Liver (tissue), 3 donors: ENCODE data around the gene NFYC.

Experiments used
- ATF3 ChIP-seq: IDR thresholded peaks from 2 replicates; pipeline ENCODE4 v1.6.1; 2016; ENCODE audit warnings: antibody characterized with exemption
- CTCF ChIP-seq: fragments of 150-350 bp; IDR thresholded peaks from 2 replicates; pipeline ENCODE4 v1.5.1; 2017; ENCODE audit warnings: improper control_type of control experiment, low read depth, low read length; ENCODE audit not compliant: missing input control
- EGR1 ChIP-seq, 2 donors: IDR thresholded peaks; 2 replicates each; pipeline ENCODE4 v1.6.1; 2016 to 2018; ENCODE audit warnings: antibody characterized with exemption in 2 of 2, low read depth in 2 of 2
- GABPA ChIP-seq, 2 donors: IDR thresholded peaks in 1 of 2; conservative IDR thresholded peaks in 1 of 2; 2 replicates each; pipeline ENCODE4 v1.6.1; 2016; ENCODE audit warnings: antibody characterized with exemption in 2 of 2, mild to moderate bottlenecking in 1 of 2, moderate library complexity in 1 of 2
- HNF4G ChIP-seq: IDR thresholded peaks from 2 replicates; pipeline ENCODE4 v1.6.1; 2016; ENCODE audit warnings: antibody characterized with exemption
- JUND ChIP-seq, 2 donors: IDR thresholded peaks; 2 replicates each; pipeline ENCODE4 v1.6.1; 2016; ENCODE audit warnings: antibody characterized with exemption in 2 of 2
- MAX ChIP-seq: IDR thresholded peaks from 2 replicates; pipeline ENCODE4 v1.6.1; 2016; ENCODE audit warnings: antibody characterized with exemption
- RAD21 ChIP-seq, 2 donors: IDR thresholded peaks; 2 replicates each; pipeline ENCODE4 v1.6.1; 2016; ENCODE audit warnings: antibody characterized with exemption in 2 of 2, mild to moderate bottlenecking in 2 of 2
- REST ChIP-seq: IDR thresholded peaks from 2 replicates; pipeline ENCODE4 v1.6.1; 2016; ENCODE audit warnings: antibody characterized with exemption, mild to moderate bottlenecking
- RXRA ChIP-seq, 2 donors: IDR thresholded peaks; 2 replicates each; pipeline ENCODE4 v1.6.1; 2017 to 2018; ENCODE audit warnings: antibody characterized with exemption in 2 of 2, mild to moderate bottlenecking in 1 of 2
- TAF1 ChIP-seq: conservative IDR thresholded peaks from 2 replicates; pipeline ENCODE4 v1.6.1; 2016; ENCODE audit warnings: antibody characterized with exemption, mild to moderate bottlenecking
- YY1 ChIP-seq: IDR thresholded peaks from 2 replicates; pipeline ENCODE4 v1.6.1; 2016; ENCODE audit warnings: antibody characterized with exemption, mild to moderate bottlenecking
- donor health status: healthy.
- donor health status: healthy.

GRCh38 chr1:40706626-40707025, 15.1 kb downstream of the NFYC start:
- no peak for TF ChIP-seq CTCF
- no peak for TF ChIP-seq JUND (IDR thresholded peaks at IDR 0.05)
- TF ChIP-seq MAX, result no peak
- no peak for TF ChIP-seq HNF4G
- TF ChIP-seq YY1, result no peak
- TF ChIP-seq ATF3, result no peak
- TF ChIP-seq RAD21 (IDR thresholded peaks at IDR 0.05), result no peak
- no peak for TF ChIP-seq EGR1 (IDR thresholded peaks at IDR 0.05; ENCODE audit: low read depth in 2 of 2)
- TF ChIP-seq REST, result no peak
- TF ChIP-seq TAF1, result no peak
- no peak for TF ChIP-seq RXRA (IDR thresholded peaks at IDR 0.05)
- no peak for TF ChIP-seq GABPA (IDR thresholded peaks at IDR 0.05 in 1 of 2, conservative IDR thresholded peaks at IDR 0.05 in 1 of 2)
